Ishikawa (cell line): ENCODE measurements around the gene ARHGAP21.

Experiments used
- CEBPB ChIP-seq: IDR thresholded peaks from 2 replicates; pipeline ENCODE4 v1.6.1; 2012
- CREB1 ChIP-seq: IDR thresholded peaks from 2 replicates; pipeline ENCODE4 v1.6.1; 2012; ENCODE audit warnings: low read depth
- EGR1 ChIP-seq: IDR thresholded peaks from 2 replicates; pipeline ENCODE4 v1.6.1; 2012
- EP300 ChIP-seq: IDR thresholded peaks from 2 replicates; pipeline ENCODE4 v1.6.1; 2012; ENCODE audit warnings: borderline replicate concordance
- FOXM1 ChIP-seq: IDR thresholded peaks from 2 replicates; pipeline ENCODE4 v1.6.1; 2012; ENCODE audit warnings: low read depth, borderline replicate concordance
- MAX ChIP-seq: IDR thresholded peaks from 2 replicates; pipeline ENCODE4 v1.6.1; 2012
- NFIC ChIP-seq: IDR thresholded peaks from 2 replicates; pipeline ENCODE4 v1.6.1; 2012
- RAD21 ChIP-seq: IDR thresholded peaks from 2 replicates; pipeline ENCODE4 v1.6.1; 2012; ENCODE audit warnings: low read depth
- REST ChIP-seq: IDR thresholded peaks from 2 replicates; pipeline ENCODE4 v1.6.1; 2012; ENCODE audit warnings: low read depth, mild to moderate bottlenecking
- TAF1 ChIP-seq: IDR thresholded peaks from 2 replicates; pipeline ENCODE4 v1.6.1; 2012; ENCODE audit warnings: low read depth, mild to moderate bottlenecking
- TCF12 ChIP-seq: IDR thresholded peaks from 2 replicates; pipeline ENCODE4 v1.6.1; 2012; ENCODE audit warnings: low read depth
- TEAD4 ChIP-seq: IDR thresholded peaks from 2 replicates; pipeline ENCODE4 v1.6.1; 2012
- USF1 ChIP-seq: IDR thresholded peaks from 2 replicates; pipeline ENCODE4 v1.6.1; 2012
- YY1 ChIP-seq: IDR thresholded peaks from 2 replicates; pipeline ENCODE4 v1.6.1; 2012; ENCODE audit warnings: low read depth
- ZBTB7A ChIP-seq: IDR thresholded peaks from 2 replicates; pipeline ENCODE4 v1.6.1; 2012; ENCODE audit warnings: low read depth

Gene ARHGAP21

GRCh38 chr10:24652381-24652957, 71.2 kb downstream of the ARHGAP21 start:
- no peak for TF ChIP-seq EP300
- no peak for TF ChIP-seq ZBTB7A
- TF ChIP-seq NFIC: no peak

GRCh38 chr10:24651923-24652322, 71.8 kb downstream of the ARHGAP21 start:
- no peak for TF ChIP-seq EP300
- TF ChIP-seq TEAD4: no peak
- TF ChIP-seq MAX: no peak
- no peak for TF ChIP-seq RAD21
- TF ChIP-seq NFIC: no peak
- TF ChIP-seq TCF12: no peak
- TF ChIP-seq EGR1: no peak
- TF ChIP-seq FOXM1: no peak
- no peak for TF ChIP-seq ZBTB7A
- TF ChIP-seq REST: no peak
- TF ChIP-seq USF1: no peak
- no peak for TF ChIP-seq CREB1
- no peak for TF ChIP-seq CEBPB
- TF ChIP-seq YY1: no peak
- no peak for TF ChIP-seq TAF1

GRCh38 chr10:24650669-24651391, 72.9 kb downstream of the ARHGAP21 start:
- TF ChIP-seq RAD21 (no peak), TCF12 (no peak), ZBTB7A (no peak), YY1 (no peak), EGR1 (no peak), NFIC (no peak), MAX (no peak), TEAD4 (no peak), CREB1 (no peak), CEBPB (no peak), USF1 (no peak), TAF1 (no peak), EP300 (no peak), REST (no peak), FOXM1 (no peak)

GRCh38 chr10:24645784-24646183, 77.9 kb downstream of the ARHGAP21 start:
- TF ChIP-seq ZBTB7A (no peak), YY1 (no peak), TAF1 (no peak), REST (no peak), NFIC (no peak)
